H1 (cell line): ENCODE results near the gene MACC1. TPM values are rescaled to one million over a fixed set of nuclear protein-coding genes. Genes with fewer than 3 reads are reported as not detected.

Experiments used
- CTCF ChIA-PET: fragments of 300-600 bp; sonication (Branson Sonifier 250); formaldehyde crosslinking; loops from one replicate; lab custom pipeline; 2021; ENCODE audit not compliant: partially characterized antibody; lab: Charles Lee
- POLR2A ChIA-PET: fragments of 300-600 bp; sonication (Branson Sonifier 250); formaldehyde crosslinking; loops from one replicate; lab custom pipeline; 2021; ENCODE audit warnings: inconsistent platforms; ENCODE audit not compliant: partially characterized antibody; lab: Charles Lee
- DNase-seq, 2 experiments: peaks; one replicate each; pipeline versions ENCODE4 v3.0.0 to v3.0.0-alpha.2; 2010 to 2022; ENCODE audit warnings: low spot score in 2 of 2, low read depth in 1 of 2, mixed read lengths in 1 of 2
- FAIRE-seq: peaks from 2 replicates; lab custom pipeline; 2011; peaks lifted over from hg19 to GRCh38; lab: Jason Lieb, UNC
- H2AFZ ChIP-seq: 2 replicates; pipeline ENCODE4 v1.8.1; 2012; ENCODE audit warnings: low read length, inconsistent platforms
- H2AK5ac ChIP-seq: 2 replicates; pipeline ENCODE4 v1.6.1; 2013; ENCODE audit warnings: low read depth, low read length
- H2BK120ac ChIP-seq: replicated peaks from 2 replicates; pipeline ENCODE3; 2013; ENCODE audit warnings: low read depth, low read length, inconsistent platforms
- H2BK12ac ChIP-seq: 2 replicates; pipeline ENCODE4 v1.6.1; 2013; ENCODE audit warnings: low read depth, low read length
- H2BK15ac ChIP-seq: 2 replicates; pipeline ENCODE4 v1.6.1; 2013; ENCODE audit warnings: low read length
- H2BK20ac ChIP-seq: 2 replicates; pipeline ENCODE4 v1.6.1; 2013; ENCODE audit warnings: low read length
- H2BK5ac ChIP-seq: 2 replicates; pipeline ENCODE4 v1.6.1; 2013; ENCODE audit warnings: low read depth, low read length
- H3K14ac ChIP-seq: 2 replicates; pipeline ENCODE4 v1.6.1; 2013; ENCODE audit warnings: inconsistent platforms; ENCODE audit not compliant: insufficient read length
- H3K18ac ChIP-seq: 2 replicates; pipeline ENCODE4 v1.6.1; 2013; ENCODE audit warnings: low read length; ENCODE audit errors: extremely low read depth
- H3K23ac ChIP-seq: 2 replicates; pipeline ENCODE4 v1.6.1; 2013; ENCODE audit warnings: inconsistent platforms; ENCODE audit not compliant: insufficient read length
- H3K23me2 ChIP-seq: 2 replicates; pipeline ENCODE4 v1.6.1; 2013; ENCODE audit warnings: low read depth, low read length
- H3K27ac ChIP-seq: 2 replicates; pipeline ENCODE4 v1.6.1; 2011; ENCODE audit warnings: low read depth, low read length, inconsistent platforms
- H3K27me3 ChIP-seq, 4 experiments: replicated peaks in 1 of 4; 1 replicate in 1 of 4; 2 replicates in 3 of 4; pipeline versions ENCODE4 v1.6.1 to v1.8.1; 2011 to 2013; ENCODE audit warnings: low read length in 3 of 4, mild to moderate bottlenecking in 3 of 4, inconsistent platforms in 2 of 4, mixed read lengths in 2 of 4, moderate library complexity in 1 of 4; ENCODE audit not compliant: control insufficient read depth in 3 of 4, insufficient read depth in 3 of 4; ENCODE audit errors: extremely low read depth in 1 of 4
- H3K36me3 ChIP-seq, 4 experiments: 2 replicates each; pipeline versions ENCODE4 v1.6.1 to v1.8.1; 2011 to 2013; ENCODE audit warnings: mild to moderate bottlenecking in 4 of 4, low read length in 3 of 4, moderate library complexity in 2 of 4, control low read depth in 1 of 4, inconsistent platforms in 1 of 4; ENCODE audit not compliant: insufficient read depth in 4 of 4, control insufficient read depth in 2 of 4
- H3K4ac ChIP-seq: replicated peaks from 2 replicates; pipeline ENCODE3; 2013; ENCODE audit warnings: low read length, low read depth, mixed read lengths, inconsistent platforms; ENCODE audit not compliant: insufficient read length
- H3K4me1 ChIP-seq, 4 experiments: replicated peaks in 1 of 4; 1 replicate in 1 of 4; 2 replicates in 3 of 4; pipeline versions ENCODE4 v1.6.1 to v1.8.1; 2011 to 2013; ENCODE audit warnings: low read length in 3 of 4, inconsistent platforms in 2 of 4, mixed read lengths in 1 of 4; ENCODE audit not compliant: insufficient read depth in 4 of 4, control insufficient read depth in 3 of 4
- H3K4me2 ChIP-seq, 2 experiments: 2 replicates each; pipeline versions ENCODE4 v1.6.1 to v1.8.1; 2011 to 2013; ENCODE audit warnings: low read depth in 2 of 2, low read length in 2 of 2, control low read depth in 1 of 2, inconsistent platforms in 1 of 2, mild to moderate bottlenecking in 1 of 2; ENCODE audit not compliant: insufficient read depth in 1 of 2
- H3K4me3 ChIP-seq, 4 experiments: fragments of 200-600, 300-600 bp in 1 of 4; sonication (generic), shearing (Covaris generic), sonication (Bioruptor Twin) in 1 of 4; 2 replicates each; pipeline versions ENCODE4 v1.5.1 to v1.8.1; 2011 to 2016; ENCODE audit warnings: low read length in 4 of 4, low read depth in 3 of 4, control low read depth in 2 of 4, inconsistent platforms in 2 of 4, mild to moderate bottlenecking in 2 of 4, mixed read lengths in 1 of 4, moderate library complexity in 1 of 4; ENCODE audit not compliant: insufficient read depth in 2 of 4; ENCODE audit errors: extremely low read depth in 1 of 4
- H3K56ac ChIP-seq: replicated peaks from 2 replicates; pipeline ENCODE3; 2013; ENCODE audit warnings: low read depth, mild to moderate bottlenecking, mixed read lengths, low read length, inconsistent platforms; ENCODE audit not compliant: insufficient read length
- H3K79me1 ChIP-seq: 2 replicates; pipeline ENCODE4 v1.6.1; 2013; ENCODE audit warnings: low read depth, low read length, control low read depth
- H3K79me2 ChIP-seq, 2 experiments: 2 replicates each; pipeline versions ENCODE4 v1.6.1 to v1.8.1; 2012 to 2013; ENCODE audit warnings: low read length in 2 of 2, mild to moderate bottlenecking in 2 of 2, inconsistent platforms in 1 of 2; ENCODE audit not compliant: insufficient read depth in 2 of 2, control insufficient read depth in 1 of 2
- H3K9ac ChIP-seq, 4 experiments: replicated peaks in 1 of 4; 1 replicate in 1 of 4; 2 replicates in 3 of 4; pipeline versions ENCODE4 v1.6.1 to v1.8.1; 2011 to 2013; ENCODE audit warnings: low read depth in 3 of 4, low read length in 3 of 4, control low read depth in 2 of 4, mild to moderate bottlenecking in 2 of 4, moderate library complexity in 2 of 4, inconsistent platforms in 1 of 4; ENCODE audit errors: extremely low read depth in 1 of 4
- H3K9me3 ChIP-seq, 2 experiments: 2 replicates each; pipeline versions ENCODE4 v1.6.1 to v1.8.1; 2012 to 2013; ENCODE audit warnings: mild to moderate bottlenecking in 2 of 2, moderate library complexity in 2 of 2, control low read depth in 1 of 2, inconsistent platforms in 1 of 2, low read depth in 1 of 2, low read length in 1 of 2, mixed read lengths in 1 of 2; ENCODE audit not compliant: insufficient read depth in 2 of 2
- H4K20me1 ChIP-seq, 2 experiments: replicated peaks in 1 of 2; 2 replicates each; pipeline versions ENCODE3 to v1.8.1; 2011 to 2013; ENCODE audit warnings: inconsistent platforms in 2 of 2, low read length in 2 of 2, mild to moderate bottlenecking in 1 of 2; ENCODE audit not compliant: insufficient read depth in 2 of 2, control insufficient read depth in 1 of 2
- H4K5ac ChIP-seq: 2 replicates; pipeline ENCODE4 v1.6.1; 2013; ENCODE audit warnings: low read length, low read depth, mixed read lengths, inconsistent platforms; ENCODE audit not compliant: insufficient read length
- H4K8ac ChIP-seq: 2 replicates; pipeline ENCODE4 v1.8.0; 2013; ENCODE audit warnings: mild to moderate bottlenecking, moderate library complexity, low read length, inconsistent platforms; ENCODE audit not compliant: insufficient read depth; ENCODE audit errors: extremely low read depth
- H4K91ac ChIP-seq: replicated peaks from 2 replicates; pipeline ENCODE3; 2013; ENCODE audit warnings: low read length, mixed read lengths, inconsistent platforms; ENCODE audit not compliant: insufficient read length
- BACH1 ChIP-seq: IDR thresholded peaks from 2 replicates; pipeline ENCODE4 v1.6.1; 2012; ENCODE audit warnings: low read length, improper control_type of control experiment
- KDM4A ChIP-seq: IDR thresholded peaks from one replicate; pipeline ENCODE4 v1.7.1; 2012; ENCODE audit warnings: low read depth, mild to moderate bottlenecking, moderate library complexity, low read length, inconsistent platforms; ENCODE audit not compliant: severe bottlenecking
- RFX5 ChIP-seq: IDR thresholded peaks from 2 replicates; pipeline ENCODE4 v1.6.1; 2011; ENCODE audit warnings: low read depth, low read length, improper control_type of control experiment, borderline replicate concordance
- polyA plus RNA-seq, 7 experiments: library from polyadenylated mRNA; depleted of rRNA in 3 of 7; stranded (reverse) in 5 of 7; unstranded in 2 of 7; fragments of >200 nt in 5 of 7; fragments of 200-250 nt in 2 of 7; gene quantifications; 1 replicate in 5 of 7; 2 replicates in 1 of 7; 4 replicates in 1 of 7; pipeline versions ENCODE4 v1.2.1 to v1.2.3, GENCODE V29; 2011 to 2013; ENCODE audit warnings: missing spikeins in 2 of 7, mixed read lengths in 2 of 7
- total RNA-seq: library from RNA; stranded (reverse); fragmentation: NEBNext Ultra II Directional; extraction: Animal tissue kit (Norgen Biotek cat#: 25700); gene quantifications from 2 replicates; pipeline ENCODE4 v1.2.1, GENCODE V29; 2021

The MACC1 gene
- total and polyA plus RNA-seq, 2 of the 8 experiments (the other 6 are each of a cell fraction or from before 2014, with no cell fraction given): 2.0 to 17.2 TPM

- H3K18ac ChIP-seq: no peak overlapping the region
- POLR2A ChIA-PET: interaction anchor here (1.1 to 1.7 kb wide), 4 partner anchors 12 to 30 kb away, joined by 3 to 6 read pairs (median 3); no protein-coding TSS in a partner anchor
- no peak overlapping the region for H3K56ac ChIP-seq
- peak overlapping the region; percentile 49; the same call in 1 of the 2 replicates for H2BK20ac ChIP-seq
- H3K4me2 ChIP-seq: no peak overlapping the region
- H3K14ac ChIP-seq: peak overlapping the region; percentile 68
- no peak overlapping the region for H4K91ac ChIP-seq
- peaks cover 0 to 4% (median 0%) of the 10 kb centered on the region in 4 experiments; a peak in 1 of 8 replicates for H3K36me3 ChIP-seq
- H3K79me2 ChIP-seq: no peaks in the 10 kb centered on the region
- DNase-seq: no peak
- FAIRE-seq: no peak
- no peaks in the 10 kb centered on the region; the same call in 1 of the 2 replicates for H3K23me2 ChIP-seq
- no peak overlapping the region for H4K8ac ChIP-seq
- H2BK5ac ChIP-seq: peak overlapping the region; percentile 53; the same call in 1 of the 2 replicates
- H2BK15ac ChIP-seq: no peak overlapping the region
- H3K9me3 ChIP-seq: no peaks in the 10 kb centered on the region
- no peak overlapping the region for H2AFZ ChIP-seq
- no peaks in the 10 kb centered on the region for H4K20me1 ChIP-seq
- H2AK5ac ChIP-seq: no peak overlapping the region
- peak overlapping the region; percentile 49 for H3K4ac ChIP-seq
- peaks cover 4 to 26% (median 8%) of the 10 kb centered on the region in 4 experiments; a peak in 6 of 7 replicates for H3K4me1 ChIP-seq
- peak overlapping the region; percentile 57 for H3K27ac ChIP-seq
- H3K4me3 ChIP-seq: no peak overlapping the region
- H3K9ac ChIP-seq: no peak overlapping the region
- H3K27me3 ChIP-seq: no peaks in the 10 kb centered on the region
- no peak overlapping the region for H3K23ac ChIP-seq
- peak overlapping the region; percentile 25 for H4K5ac ChIP-seq
- H3K79me1 ChIP-seq: no peaks in the 10 kb centered on the region
- H2BK12ac ChIP-seq: no peak overlapping the region
- CTCF ChIA-PET: interaction anchor here (1.5 kb wide), 1 partner anchor 43 kb away, joined by 4 read pairs; no protein-coding TSS in a partner anchor
- H2BK120ac ChIP-seq: no peak overlapping the region
- TF ChIP-seq RFX5 (no peak), KDM4A (no peak), BACH1 (no peak)
These were observed 87.3 kb downstream of the MACC1 start for GRCh38 chr7:20129920-20130319.
